NCI-H1436 treated with DMSO at 0.1 percent for 48 hours (cell line): Measurements from ENCODE around the gene SHC1.

ENCODE experiments used
- DNase-seq: peaks from one replicate; lab custom pipeline; 2025; lab: John Stamatoyannopoulos, UW

The SHC1 gene

GRCh38 chr1:154937085-154937987 is 33.2 kb downstream of the SHC1 start:
- DNase-seq, result peak; percentile 69

DNA sequence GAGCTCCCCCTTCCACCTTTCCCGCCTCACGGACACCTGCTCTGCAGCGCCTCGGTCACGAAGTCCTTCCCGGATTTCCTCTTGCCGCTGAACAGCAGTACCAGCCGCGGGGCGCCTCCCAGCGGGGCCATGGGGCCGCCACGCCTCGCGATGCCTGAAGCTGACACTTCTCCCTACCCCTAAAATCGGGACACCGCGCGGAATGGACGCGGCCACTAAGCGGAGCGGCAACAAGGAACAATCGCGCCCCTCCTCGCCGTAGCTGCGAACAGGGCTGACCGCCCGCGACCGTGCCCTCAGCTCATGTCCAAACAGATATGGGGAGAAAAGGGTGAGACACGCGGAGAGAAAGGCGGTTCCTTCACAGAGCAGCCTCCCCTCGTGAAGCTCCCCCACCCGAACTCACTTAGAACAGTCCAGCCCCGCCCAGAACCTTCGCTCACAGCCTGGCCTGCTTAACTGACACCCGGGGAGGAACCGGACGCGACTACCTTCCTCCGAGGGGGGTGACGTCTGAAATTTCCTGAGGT is 33.9 kb downstream of the SHC1 start, which contains the start of gene PMVK:
PMVK (minus strand) TSS at position 165 of the 530 bp plus-strand sequence; CDS start at position 131, 34 bp downstream.
- peak; percentile 77 for DNase-seq

DNA sequence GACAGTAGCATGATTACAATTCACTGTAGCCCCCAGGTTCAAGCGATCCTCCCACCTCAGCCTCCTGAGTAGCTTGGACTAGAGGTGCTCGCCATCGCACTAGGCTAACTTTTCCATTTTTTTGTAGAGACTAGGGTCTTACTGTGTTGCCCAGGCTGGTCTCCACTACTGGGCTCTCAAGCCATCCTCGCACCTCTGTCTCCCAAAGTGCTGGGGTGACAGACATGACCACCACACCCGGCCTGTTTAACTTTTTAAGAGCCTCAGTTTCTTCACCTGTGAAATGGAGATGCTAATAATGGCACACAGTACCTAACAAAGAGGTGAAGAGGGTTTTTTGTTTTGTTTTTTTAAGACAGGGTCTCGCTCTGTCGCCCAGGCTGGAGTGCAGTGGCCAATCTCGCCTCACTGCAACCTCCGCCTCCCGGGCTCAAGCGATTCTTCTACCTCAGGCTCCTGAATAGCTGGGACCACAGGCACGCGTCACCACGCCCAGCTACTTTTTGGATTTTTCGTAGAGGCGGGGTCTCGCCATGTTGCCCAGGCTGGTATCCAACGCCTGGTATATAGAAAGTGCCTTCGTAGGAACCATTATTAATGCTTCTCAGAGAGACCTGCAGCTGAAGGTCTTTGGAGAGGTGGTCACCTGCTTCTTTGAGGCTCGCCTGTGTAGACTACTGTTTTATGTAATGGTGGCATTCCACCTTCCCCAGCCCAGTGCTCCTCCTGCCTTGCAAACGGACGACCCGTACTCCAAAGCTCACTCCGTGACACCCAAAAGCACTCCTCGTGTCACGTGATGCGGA is 34.6 kb downstream of the SHC1 start:
- DNase-seq, result no peak

DNA sequence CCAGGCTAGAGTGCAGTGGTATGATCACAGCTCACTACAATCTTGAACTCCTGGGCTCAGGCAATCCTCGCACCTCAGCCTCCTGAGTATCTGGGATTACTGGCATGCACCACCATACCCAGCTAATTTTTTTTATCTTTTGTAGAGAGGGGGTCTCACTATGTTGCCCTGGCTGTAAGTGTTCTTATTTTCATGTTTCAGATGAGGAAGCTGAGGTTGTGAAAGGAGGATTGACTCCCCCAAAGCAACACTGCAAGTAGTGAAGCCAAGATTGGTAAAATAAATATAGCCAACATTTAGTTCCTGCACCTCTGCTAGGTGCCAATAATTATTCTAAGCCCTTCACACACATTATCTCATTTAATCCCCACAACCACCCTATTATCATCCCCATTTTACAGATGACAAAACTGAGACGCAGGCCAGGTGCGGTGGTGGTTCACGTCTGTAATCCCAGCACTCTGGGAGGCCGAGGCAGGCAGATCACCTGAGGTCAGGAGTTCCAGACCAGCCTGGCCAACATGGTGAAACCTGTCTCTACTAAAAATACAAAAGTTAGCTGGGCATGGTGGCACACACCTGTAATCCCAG is 36.1 kb downstream of the SHC1 start:
- no peak for DNase-seq

DNA sequence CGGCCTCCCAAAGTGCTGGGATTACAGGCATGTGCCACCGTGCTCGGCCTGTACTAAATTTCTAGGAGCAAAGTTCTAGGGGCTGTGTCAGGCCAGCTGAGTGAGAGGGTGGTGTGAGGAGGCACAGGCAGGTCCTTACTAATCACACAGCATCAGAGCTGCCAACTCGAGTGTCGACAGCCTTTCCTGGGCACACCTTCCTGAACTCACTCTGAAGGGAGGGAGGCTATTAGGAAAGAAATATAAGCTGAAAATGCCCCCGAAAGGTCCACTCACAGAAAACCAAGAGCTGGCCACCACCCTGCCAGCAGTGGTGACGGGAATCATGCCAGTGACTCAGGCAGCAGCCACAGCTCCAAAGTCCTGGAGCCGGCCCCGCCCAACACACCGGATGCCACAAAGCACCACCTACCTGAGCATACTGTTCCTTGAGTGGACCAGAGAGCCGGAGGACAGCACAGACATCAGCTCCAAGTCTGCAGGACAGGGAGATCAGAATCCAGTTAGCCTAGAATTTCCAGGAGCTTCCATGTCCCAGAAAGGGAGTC is 38.5 kb downstream of the SHC1 start:
- DNase-seq, result no peak

DNA sequence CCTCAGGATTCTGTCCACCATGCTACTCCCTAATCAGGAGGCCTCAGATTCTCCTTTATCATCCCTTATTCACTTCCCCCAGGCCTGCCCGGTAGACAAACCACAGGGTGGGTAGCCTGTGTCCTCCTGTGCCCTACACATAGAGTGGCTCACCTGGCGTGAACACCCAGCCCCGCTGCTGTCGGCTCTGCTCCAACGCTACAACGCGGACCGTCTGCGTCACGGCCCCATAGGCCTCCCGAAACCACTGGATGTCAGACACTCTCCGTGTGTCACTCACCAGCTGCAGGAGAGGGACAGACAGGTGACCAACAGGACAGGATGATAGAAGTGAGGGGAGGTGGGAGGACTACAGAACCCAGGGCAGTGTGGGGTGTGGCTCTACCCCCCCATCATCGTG is 44.3 kb downstream of the SHC1 start:
- no peak for DNase-seq

DNA sequence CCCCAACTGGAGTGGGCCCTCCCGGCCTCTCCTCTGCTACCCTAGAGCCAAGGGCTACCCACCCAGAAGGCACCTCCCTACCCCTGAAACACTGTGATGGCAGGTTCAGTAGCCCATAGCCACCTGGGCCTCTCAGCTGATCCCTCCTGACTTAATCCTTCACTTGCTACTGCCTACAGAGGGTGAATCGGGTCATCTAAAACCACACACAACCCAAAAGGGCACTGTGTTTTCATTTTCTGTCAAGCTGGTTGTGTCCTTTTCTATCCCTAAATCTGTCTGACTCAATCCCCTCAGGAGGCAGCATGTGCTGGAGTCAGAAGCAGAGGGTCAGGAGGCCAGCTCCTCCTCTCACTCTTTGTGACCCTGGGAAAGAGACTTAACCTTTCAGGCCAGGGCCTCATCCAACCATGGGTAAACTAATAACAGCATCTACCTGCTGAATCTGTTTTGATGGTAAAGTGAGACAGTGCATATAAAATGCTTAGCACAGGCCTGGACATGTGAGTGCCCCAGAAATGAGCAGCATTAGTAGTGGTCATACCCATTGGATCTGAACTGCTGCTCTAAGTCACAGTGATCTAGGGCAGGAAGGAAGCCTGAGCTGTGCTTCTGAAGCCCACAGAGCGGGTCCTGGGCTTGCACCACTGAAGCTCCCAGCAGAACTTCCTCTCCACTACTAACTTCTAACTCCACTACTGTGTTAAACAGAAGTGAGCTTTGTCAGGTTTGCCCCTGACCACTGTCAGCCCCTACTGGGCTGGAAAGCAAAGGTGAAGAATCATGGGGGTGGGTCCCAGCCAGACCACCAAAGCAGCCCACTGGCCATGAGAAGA is 45.0 kb downstream of the SHC1 start:
- DNase-seq, result no peak

- no peak for DNase-seq
These were observed 46.9 kb downstream of the SHC1 start for GRCh38 chr1:154923695-154924094.

GRCh38 chr1:154913273-154913672 is 57.3 kb downstream of the SHC1 start:
- no peak for DNase-seq

GRCh38 chr1:154912755-154913154 is 57.8 kb downstream of the SHC1 start:
- DNase-seq, result no peak
